Progenitor cell of endocrine pancreas (in vitro differentiated cells): ENCODE results near the gene HOXD9. TPM values are rescaled to one million over a fixed set of nuclear protein-coding genes. Genes with fewer than 3 reads are reported as not detected.

ENCODE experiments used
- DNase-seq: peaks from one replicate; pipeline ENCODE4 v3.0.0; 2021; ENCODE audit warnings: low spot score; ENCODE audit not compliant: unreplicated experiment
- H3K27ac Mint-ChIP-seq: 2 replicates; pipeline ENCODE4 v1.8.0; 2021; ENCODE audit warnings: mild to moderate bottlenecking, moderate library complexity, mixed read lengths
- H3K27me3 Mint-ChIP-seq: 2 replicates; pipeline ENCODE4 v1.8.0; 2021; ENCODE audit warnings: mixed read lengths
- H3K36me3 Mint-ChIP-seq: 2 replicates; pipeline ENCODE4 v1.8.0; 2022; ENCODE audit warnings: mixed read lengths; ENCODE audit not compliant: insufficient read depth
- H3K4me1 Mint-ChIP-seq: 2 replicates; pipeline ENCODE4 v1.8.0; 2021; ENCODE audit warnings: low read depth, mixed read lengths
- H3K4me3 Mint-ChIP-seq: 2 replicates; pipeline ENCODE4 v1.8.0; 2021; ENCODE audit warnings: low read depth, mild to moderate bottlenecking, moderate library complexity, mixed read lengths
- H3K9me3 Mint-ChIP-seq: 2 replicates; pipeline ENCODE4 v1.8.0; 2021; ENCODE audit warnings: low read depth, mixed read lengths
- CTCF ChIP-seq: fragments of 200-600 bp; sonication (generic); IDR thresholded peaks from one replicate; pipeline ENCODE4 v1.5.0; 2021; ENCODE audit warnings: antibody characterized with exemption, mild to moderate bottlenecking; ENCODE audit not compliant: unreplicated experiment
- total RNA-seq: library from RNA; stranded (reverse); gene quantifications from 2 replicates; pipeline ENCODE4 v1.2.1, GENCODE V29; 2021

HOXD9 gene
- total RNA-seq, 1 donor from 2014 or later, result not detected

- no peak for TF ChIP-seq CTCF
- Mint-ChIP-seq H3K36me3 (no peaks in the 10 kb centered on the region), H3K4me3 (peak overlapping the region; percentile 41), H3K4me1 (peaks cover 3% of the 10 kb centered on the region), H3K27me3 (peaks cover 92% of the 10 kb centered on the region), H3K9me3 (no peaks in the 10 kb centered on the region), H3K27ac (peak overlapping the region; percentile 59)
- no peak for DNase-seq
Measured at GRCh38 chr2:176091329-176092258, 30.9 kb upstream of the HOXD9 start.

DNA sequence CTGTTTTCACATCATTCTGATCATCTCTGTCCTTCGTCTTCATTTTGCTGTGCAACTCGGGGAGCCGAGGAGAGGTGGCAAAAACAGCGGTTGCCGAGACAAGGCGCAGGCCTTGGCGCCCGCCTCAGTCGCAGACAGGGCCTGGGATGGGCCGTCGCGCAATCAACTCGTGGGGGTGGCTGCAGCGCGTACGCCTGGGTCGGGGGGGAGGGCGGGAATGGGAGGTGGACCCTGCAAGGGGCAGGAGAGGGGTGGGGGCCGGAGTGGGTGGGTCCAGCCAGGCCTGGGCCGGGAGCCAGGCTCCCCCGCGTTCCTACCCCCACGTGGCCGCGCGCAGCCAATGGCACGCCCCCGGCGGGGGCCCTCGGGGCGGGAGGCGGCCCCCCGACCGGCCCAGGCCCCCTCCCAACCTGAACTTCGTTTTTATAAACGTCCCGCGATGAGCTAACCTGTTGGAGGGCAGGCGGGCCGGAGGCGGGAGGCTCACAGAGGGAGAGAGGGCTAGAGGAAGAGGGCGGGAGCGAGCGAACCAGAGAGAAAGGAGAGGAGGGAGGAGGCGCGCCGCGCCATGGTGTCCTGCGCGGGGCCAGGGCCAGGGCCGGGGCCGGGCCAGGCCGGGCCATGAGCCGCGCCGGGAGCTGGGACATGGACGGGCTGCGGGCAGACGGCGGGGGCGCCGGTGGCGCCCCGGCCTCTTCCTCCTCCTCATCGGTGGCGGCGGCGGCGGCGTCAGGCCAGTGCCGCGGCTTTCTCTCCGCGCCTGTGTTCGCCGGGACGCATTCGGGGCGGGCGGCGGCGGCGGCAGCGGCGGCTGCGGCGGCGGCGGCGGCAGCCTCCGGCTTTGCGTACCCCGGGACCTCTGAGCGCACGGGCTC lies 30.0 kb upstream of the HOXD9 start, which contains the start of gene HOXD13:
TSS of gene HOXD13 (plus strand) at position 452 of the 875 bp plus-strand sequence. CDS start at position 622, 170 bp downstream.
- H3K27me3 Mint-ChIP-seq, result peaks cover 92% of the 10 kb centered on the region
- no peak for DNase-seq

DNA sequence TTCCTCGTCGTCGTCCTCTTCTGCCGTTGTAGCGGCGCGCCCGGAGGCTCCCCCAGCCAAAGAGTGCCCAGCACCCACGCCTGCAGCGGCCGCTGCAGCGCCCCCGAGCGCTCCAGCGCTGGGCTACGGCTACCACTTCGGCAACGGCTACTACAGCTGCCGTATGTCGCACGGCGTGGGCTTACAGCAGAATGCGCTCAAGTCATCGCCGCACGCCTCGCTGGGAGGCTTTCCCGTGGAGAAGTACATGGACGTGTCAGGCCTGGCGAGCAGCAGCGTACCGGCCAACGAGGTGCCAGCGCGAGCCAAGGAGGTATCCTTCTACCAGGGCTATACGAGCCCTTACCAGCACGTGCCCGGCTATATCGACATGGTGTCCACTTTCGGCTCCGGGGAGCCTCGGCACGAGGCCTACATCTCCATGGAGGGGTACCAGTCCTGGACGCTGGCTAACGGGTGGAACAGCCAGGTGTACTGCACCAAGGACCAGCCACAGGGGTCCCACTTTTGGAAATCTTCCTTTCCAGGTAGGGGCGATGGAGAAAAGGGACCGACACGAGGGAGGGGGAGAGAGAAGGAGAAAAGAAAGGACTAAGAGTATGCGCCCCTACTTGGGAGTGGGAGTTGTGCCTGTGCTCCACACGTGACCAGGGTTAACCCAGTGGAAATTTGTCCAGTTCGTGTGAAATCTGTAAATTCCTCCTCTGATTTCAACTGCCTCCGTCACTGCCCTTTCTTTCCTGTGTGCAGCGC lies 29.2 kb upstream of the HOXD9 start:
- H3K4me1 Mint-ChIP-seq, result peaks cover 6% of the 10 kb centered on the region
- H3K9me3 Mint-ChIP-seq, result no peaks in the 10 kb centered on the region
- H3K27me3 Mint-ChIP-seq, result peaks cover 92% of the 10 kb centered on the region
- peak overlapping the region; percentile 37 for H3K4me3 Mint-ChIP-seq
- H3K36me3 Mint-ChIP-seq, result no peaks in the 10 kb centered on the region
- peak; percentile 24 for TF ChIP-seq CTCF
- DNase-seq, result no peak
- peak overlapping the region; percentile 72 for H3K27ac Mint-ChIP-seq

More for the DNA sequence above, 30.0 kb upstream of the HOXD9 start, which contains the start of gene HOXD13:
- peak within 1 kb of the TSS; percentile 72 for H3K27ac Mint-ChIP-seq
- no peak for TF ChIP-seq CTCF
- no peaks in the 10 kb centered on the region for H3K36me3 Mint-ChIP-seq
- peak within 1 kb of the TSS; percentile 41 for H3K4me3 Mint-ChIP-seq
- H3K4me1 Mint-ChIP-seq, result peaks cover 3% of the 10 kb centered on the region
- no peaks in the 10 kb centered on the region for H3K9me3 Mint-ChIP-seq

DNA sequence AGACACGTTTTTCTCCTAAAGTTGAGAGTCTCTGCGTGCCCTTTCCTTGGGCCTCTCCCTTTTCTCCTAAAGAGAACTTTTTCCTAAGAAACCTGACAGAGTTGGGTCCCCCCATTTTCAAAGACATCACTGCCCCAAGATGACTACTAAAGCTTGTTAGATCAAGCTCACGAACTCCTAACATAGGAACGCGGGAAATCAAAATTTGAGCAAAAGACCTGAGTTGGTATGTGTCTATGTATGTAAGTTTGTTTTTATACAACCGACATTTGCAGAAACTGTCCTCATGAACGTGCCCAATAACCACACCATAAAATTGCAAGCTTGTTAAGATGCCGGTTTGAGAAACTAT lies 28.6 kb upstream of the HOXD9 start:
- no peaks in the 10 kb centered on the region for H3K36me3 Mint-ChIP-seq
- H3K27me3 Mint-ChIP-seq, result peaks cover 92% of the 10 kb centered on the region
- peaks cover 6% of the 10 kb centered on the region for H3K4me1 Mint-ChIP-seq
- no peak for TF ChIP-seq CTCF
- no peaks in the 10 kb centered on the region for H3K9me3 Mint-ChIP-seq
- DNase-seq, result no peak
- no peak overlapping the region for H3K4me3 Mint-ChIP-seq
- H3K27ac Mint-ChIP-seq, result no peak overlapping the region
